CD4-positive, alpha-beta T cell treated with Interleukin-15 for 4 hours (primary cell): ENCODE measurements around the gene DAP.
A peak's percentile ranks its signal among the peaks of the same experiment; 100 is the strongest.

Experiments used
- DNase-seq: peaks from one replicate; pipeline ENCODE4 v3.0.0-alpha.2; 2020; ENCODE audit warnings: low spot score

The DAP gene

GRCh38 chr5:10760921-10761184 is 181 bp downstream of the DAP start:
- no peak for DNase-seq

GRCh38 chr5:10760096-10760920 is 726 bp downstream of the DAP start:
- peak; percentile 25 for DNase-seq

GRCh38 chr5:10759111-10759510 is 1.9 kb downstream of the DAP start:
- DNase-seq: no peak

- no peak for DNase-seq
These were observed 3.0 kb downstream of the DAP start for GRCh38 chr5:10757922-10758555.

- no peak for DNase-seq
These were observed 4.0 kb downstream of the DAP start for GRCh38 chr5:10757043-10757442.

GRCh38 chr5:10756549-10756948 is 4.5 kb downstream of the DAP start:
- no peak for DNase-seq

- no peak for DNase-seq
These were observed 7.9 kb downstream of the DAP start for GRCh38 chr5:10753178-10753577.

- no peak for DNase-seq
These were observed 8.6 kb downstream of the DAP start for GRCh38 chr5:10752451-10752850.

- DNase-seq: no peak
These were observed 10.1 kb downstream of the DAP start for GRCh38 chr5:10750909-10751308.

- no peak for DNase-seq
These were observed 13.1 kb downstream of the DAP start for GRCh38 chr5:10747678-10748622.

- no peak for DNase-seq
These were observed 14.3 kb downstream of the DAP start for GRCh38 chr5:10746711-10747110.

GRCh38 chr5:10745133-10745532 is 15.9 kb downstream of the DAP start:
- DNase-seq: no peak

GRCh38 chr5:10744681-10745080 is 16.4 kb downstream of the DAP start:
- no peak for DNase-seq

GRCh38 chr5:10743951-10744350 is 17.1 kb downstream of the DAP start:
- DNase-seq: no peak

GRCh38 chr5:10743526-10743925 is 17.5 kb downstream of the DAP start:
- no peak for DNase-seq

- DNase-seq: no peak
These were observed 19.4 kb downstream of the DAP start for GRCh38 chr5:10741661-10742060.

- no peak for DNase-seq
These were observed 20.6 kb downstream of the DAP start for GRCh38 chr5:10740384-10740783.

- DNase-seq: no peak
These were observed 23.2 kb downstream of the DAP start for GRCh38 chr5:10737880-10738279.

- no peak for DNase-seq
These were observed 24.2 kb downstream of the DAP start for GRCh38 chr5:10736808-10737207.

- DNase-seq: no peak
These were observed 24.7 kb downstream of the DAP start for GRCh38 chr5:10736354-10736753.

- DNase-seq: no peak
These were observed 25.3 kb downstream of the DAP start for GRCh38 chr5:10735569-10736276.

GRCh38 chr5:10734832-10735523 is 26.1 kb downstream of the DAP start:
- DNase-seq: no peak
